Neural cell (in vitro differentiated cells): ENCODE measurements around the gene SMIM1.

Experiments
- CTCF ChIP-seq: fragments of 450-650 bp; IDR thresholded peaks from 2 replicates; pipeline ENCODE4 v1.5.1; 2014; ENCODE audit warnings: antibody characterized with exemption, mild to moderate bottlenecking, moderate library complexity; ENCODE audit not compliant: poor library complexity, severe bottlenecking
- EP300 ChIP-seq: fragments of 450-650 bp; conservative IDR thresholded peaks from 2 replicates; pipeline ENCODE4 v1.6.1; 2014; ENCODE audit warnings: antibody characterized with exemption, mild to moderate bottlenecking, moderate library complexity; ENCODE audit not compliant: poor library complexity, severe bottlenecking
- EZH2 ChIP-seq: fragments of 200-600, 300-800 bp; shearing (Covaris generic), sonication (generic); IDR thresholded peaks from 2 replicates; pipeline ENCODE4 v1.6.1; 2014; ENCODE audit warnings: antibody characterized with exemption, low read length, borderline replicate concordance, mild to moderate bottlenecking; ENCODE audit not compliant: insufficient read depth, poor library complexity, severe bottlenecking
- MXI1 ChIP-seq: fragments of 450-650 bp; conservative IDR thresholded peaks from 2 replicates; pipeline ENCODE4 v1.6.1; 2014; ENCODE audit warnings: antibody characterized with exemption, mild to moderate bottlenecking; ENCODE audit not compliant: poor library complexity, severe bottlenecking
- POLR2AphosphoS5 ChIP-seq: IDR thresholded peaks from 2 replicates; pipeline ENCODE4 v1.6.1; 2012
- RAD21 ChIP-seq: fragments of 450-650 bp; conservative IDR thresholded peaks from 2 replicates; pipeline ENCODE4 v1.6.1; 2014; ENCODE audit warnings: antibody characterized with exemption, mild to moderate bottlenecking, moderate library complexity
- REST ChIP-seq: IDR thresholded peaks from 2 replicates; pipeline ENCODE4 v1.6.1; 2012; ENCODE audit warnings: borderline replicate concordance
- TAF1 ChIP-seq: IDR thresholded peaks from 2 replicates; pipeline ENCODE4 v1.6.1; 2012; ENCODE audit warnings: low read depth

GRCh38 chr1:3729594-3730542 lies 42.7 kb upstream of the SMIM1 start:
- TF ChIP-seq REST (no peak), CTCF (no peak), RAD21 (no peak), TAF1 (no peak), POLR2AphosphoS5 (no peak), EP300 (no peak), EZH2 (no peak), MXI1 (no peak)
